HG02623 (cell line): ENCODE results near the gene SUSD1.
"Not testable (repeated sequence)": the region's sequence is repeated elsewhere in the genome, so short reads cannot be mapped to it uniquely, and the experiment has no call there.

Experiments
- ATAC-seq: cut with Tn5 transposase; IDR thresholded peaks from one replicate; pipeline ENCODE4 v1.9.1; 2021; ENCODE audit warnings: moderate library complexity; ENCODE audit not compliant: unreplicated experiment

Gene SUSD1

DNA sequence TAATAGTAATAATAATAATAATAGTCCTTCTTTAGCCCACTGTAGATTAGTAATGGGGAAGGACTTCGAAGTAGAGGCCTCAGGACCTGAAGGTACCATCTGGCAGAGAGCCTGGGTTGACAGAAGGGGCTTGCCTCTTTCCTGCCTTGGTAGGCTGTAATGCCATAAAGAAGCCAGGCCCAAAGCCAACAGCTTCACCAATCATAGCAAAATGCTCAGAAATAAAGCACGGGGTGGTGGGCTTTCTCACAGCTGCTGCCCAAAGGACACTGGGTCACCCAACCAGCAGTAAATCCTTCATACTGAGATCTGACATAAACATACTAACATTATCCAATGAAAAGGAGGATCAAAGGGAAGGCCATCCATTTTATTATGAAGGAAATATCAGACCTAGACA, 70.7 kb downstream of the SUSD1 start:
- no peak for ATAC-seq

DNA sequence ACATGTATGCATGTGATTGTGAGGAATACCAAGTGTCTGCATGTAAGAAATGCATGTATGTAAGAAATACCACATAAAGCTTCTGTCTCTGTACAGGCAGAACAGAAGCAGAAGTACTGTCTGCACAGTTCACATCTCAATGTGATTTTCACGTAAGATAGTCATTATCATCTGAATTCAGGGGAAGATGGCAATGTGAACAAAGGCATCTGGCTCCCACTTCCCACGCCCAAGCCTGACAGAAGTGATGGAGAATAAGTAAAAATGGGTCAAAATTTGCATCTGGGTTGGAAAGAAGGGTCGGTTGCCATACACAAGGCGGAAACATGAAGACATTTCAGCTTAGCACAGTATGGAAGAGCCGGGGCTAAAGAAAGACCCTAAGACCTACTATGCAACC, 71.7 kb downstream of the SUSD1 start:
- no peak for ATAC-seq

DNA sequence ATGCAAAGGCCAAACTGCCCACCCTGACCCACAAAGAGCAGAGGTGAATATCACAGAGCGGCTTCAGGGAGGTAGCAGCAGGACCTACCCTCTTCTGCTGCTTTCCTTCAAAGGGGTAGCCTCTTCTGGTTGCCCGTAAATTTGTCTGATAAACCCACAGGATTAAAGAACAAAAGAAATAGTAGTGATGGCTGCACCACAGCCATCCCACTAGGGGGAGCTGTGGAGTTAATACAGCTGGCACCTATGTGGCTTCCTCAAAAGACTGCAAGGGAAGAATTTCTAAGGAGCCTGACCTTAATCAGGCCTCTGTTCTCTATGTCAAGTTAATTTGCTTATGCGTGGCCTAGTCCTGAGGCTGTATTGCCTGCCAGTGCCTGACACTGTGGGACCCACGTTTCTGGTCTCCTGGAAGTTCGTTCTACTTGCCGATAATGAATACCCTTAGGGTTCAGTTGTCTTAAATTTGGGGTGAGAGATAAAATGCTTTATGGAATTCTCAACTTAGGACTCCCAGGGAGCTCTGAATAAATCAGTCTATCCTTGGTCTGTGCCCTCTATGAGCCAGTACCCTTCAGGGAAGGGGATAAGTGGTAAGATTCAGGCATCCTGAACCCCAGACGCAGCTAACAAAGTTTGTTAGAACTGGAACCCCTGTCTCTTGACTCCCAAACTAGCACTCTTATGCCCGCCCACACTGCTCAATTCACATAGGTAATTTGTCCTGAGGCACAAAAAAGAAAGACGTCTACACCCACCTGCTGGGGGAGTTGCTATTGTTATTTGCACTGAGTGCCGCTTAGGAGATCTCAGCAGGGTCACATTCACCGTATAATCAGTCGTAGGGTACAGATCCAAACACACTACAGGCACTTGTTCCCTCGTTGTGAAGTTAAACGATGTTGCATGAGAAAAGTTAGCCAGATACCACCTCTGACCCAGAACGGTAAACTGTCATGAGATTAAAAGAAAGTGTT, 77.1 kb downstream of the SUSD1 start:
- ATAC-seq: no peak

DNA sequence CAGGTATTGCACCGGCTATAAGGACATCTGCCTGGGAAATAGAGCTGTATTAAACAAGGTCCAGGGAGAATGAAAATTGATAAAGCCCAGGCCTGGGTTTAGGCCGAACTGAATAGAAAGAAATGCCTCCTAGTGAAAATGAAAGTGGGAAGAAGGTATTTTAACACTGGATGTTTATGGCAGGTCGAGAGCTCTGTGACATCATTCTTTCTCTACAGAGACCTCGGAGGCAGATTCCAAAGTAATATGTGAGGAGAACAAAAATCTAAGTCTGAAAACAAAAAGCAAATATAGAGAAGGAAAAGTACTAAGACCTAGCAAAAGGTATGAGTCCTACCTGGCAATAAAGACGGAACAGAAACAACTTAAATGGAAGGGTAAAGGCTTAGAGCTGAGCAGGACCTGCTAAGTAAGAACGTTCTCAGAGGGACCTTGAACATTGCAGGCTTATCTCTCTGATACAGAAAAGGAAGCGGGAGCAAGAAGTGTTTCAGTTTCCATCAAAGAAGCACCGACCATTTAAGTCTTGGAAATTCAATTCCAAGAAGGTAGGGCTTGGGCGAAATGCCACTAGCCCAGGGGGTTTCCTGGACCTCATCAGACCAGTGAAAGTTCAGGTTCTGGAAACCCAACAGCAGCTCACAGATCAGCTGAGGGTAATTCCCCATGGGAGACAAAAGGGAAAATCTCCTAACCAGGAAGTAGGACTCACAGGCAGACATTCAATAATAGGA, 80.0 kb downstream of the SUSD1 start:
- ATAC-seq: no peak

DNA sequence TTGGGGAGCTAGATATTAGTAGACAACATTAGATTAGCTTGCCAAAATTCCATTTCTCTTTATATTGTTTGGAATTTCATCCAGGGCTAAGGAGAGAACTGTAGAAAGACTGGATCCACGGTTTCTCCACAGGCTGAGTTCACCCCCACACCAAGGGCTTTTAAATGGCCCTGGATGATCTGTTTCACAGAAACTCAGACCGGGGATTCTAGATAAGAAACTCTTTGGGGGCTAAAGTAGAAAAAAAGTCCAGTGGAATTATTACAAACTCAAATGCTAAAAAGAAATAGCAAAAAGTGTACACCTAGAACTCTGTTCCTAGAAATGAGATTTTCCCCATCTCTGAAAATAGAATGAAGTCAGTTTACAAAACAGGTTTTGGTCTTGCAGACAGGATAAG, 80.9 kb downstream of the SUSD1 start:
- ATAC-seq: no peak

DNA sequence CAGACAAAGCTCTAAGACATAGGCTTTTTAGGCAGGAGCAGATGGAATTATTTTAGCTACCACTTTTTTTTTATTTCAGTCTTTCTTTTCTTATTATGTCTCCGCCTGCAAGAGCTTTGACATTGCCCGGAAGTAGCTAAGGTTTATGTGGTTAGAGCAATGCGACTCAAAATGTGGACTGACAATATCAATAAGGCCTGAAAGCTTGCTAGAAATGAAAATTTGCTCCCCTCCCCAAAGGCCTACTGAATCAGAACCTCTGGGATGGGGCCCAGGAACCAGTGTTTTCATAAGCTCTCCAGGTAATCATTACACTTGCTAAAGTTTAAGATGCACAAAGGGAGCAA, 81.3 kb downstream of the SUSD1 start:
- ATAC-seq: no peak

DNA sequence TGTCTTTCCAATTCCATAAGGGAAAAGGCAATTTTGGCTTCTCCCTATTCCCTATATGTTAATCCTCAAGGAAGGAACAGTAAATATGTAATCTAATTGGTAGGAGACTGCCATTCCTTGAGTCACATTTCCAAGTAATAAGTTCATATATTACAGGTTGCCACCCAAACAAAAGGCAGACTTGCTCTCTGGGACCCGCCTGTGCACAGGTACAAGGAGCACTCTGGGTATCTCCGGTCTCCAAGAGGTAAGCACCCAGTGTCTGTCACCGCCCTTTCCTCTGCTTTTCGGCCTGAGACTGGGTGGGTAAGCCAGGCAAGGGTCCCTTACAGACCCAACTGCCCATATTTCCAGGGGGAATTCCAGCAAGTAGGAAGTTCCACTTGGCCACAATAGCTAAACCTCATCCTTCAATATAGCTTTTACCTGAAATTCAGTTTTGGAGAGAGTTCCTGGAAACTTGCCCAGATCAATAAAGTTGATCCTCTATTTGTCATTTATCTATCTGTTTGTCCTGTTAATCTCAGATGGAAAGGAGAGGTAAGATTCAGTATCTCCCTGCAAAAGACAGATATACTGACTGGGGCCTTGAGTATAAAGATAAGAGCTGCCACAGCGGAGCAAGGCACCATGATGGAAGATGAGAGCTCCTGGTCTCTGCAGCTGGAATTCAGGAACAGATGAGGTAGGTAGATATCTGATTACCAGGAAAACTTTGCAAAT, 81.8 kb downstream of the SUSD1 start:
- ATAC-seq: no peak

DNA sequence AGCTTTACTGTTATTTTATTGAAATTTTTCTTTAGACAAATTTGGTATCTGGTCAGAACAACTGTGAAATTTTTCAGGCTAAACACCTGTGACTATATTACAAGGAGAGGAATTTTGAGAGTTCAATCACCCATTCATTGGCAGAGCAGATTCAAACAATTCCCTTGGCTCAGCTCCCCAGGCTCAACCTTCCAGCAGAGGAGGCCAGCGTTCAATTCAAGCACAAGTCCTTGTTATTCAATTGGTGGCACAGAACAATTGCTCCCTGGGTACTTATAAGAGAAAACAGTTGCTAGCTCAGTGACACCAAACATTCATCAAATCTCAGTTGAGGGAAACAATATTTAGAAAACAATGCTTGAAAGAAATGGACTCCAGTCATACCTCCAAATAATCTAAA, 83.3 kb downstream of the SUSD1 start:
- no peak for ATAC-seq

DNA sequence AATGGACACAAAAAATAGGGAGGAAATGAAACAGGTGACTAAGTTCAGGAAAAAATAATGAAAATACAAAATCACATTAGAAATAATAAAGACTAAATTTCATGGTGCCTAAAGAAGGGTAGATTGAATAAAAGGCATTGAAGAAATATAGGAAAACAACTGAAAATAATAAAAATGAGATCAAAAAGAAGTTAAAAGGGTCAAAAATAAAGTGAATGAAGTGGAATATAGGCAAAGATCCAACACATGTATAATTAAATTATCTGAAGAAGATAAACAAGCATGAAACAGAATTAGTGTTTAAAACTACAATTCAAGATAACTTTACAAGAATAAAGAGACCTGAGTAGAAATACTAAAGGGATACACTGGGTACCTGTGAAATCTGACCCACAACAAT, 87.6 kb downstream of the SUSD1 start:
- ATAC-seq: no peak

DNA sequence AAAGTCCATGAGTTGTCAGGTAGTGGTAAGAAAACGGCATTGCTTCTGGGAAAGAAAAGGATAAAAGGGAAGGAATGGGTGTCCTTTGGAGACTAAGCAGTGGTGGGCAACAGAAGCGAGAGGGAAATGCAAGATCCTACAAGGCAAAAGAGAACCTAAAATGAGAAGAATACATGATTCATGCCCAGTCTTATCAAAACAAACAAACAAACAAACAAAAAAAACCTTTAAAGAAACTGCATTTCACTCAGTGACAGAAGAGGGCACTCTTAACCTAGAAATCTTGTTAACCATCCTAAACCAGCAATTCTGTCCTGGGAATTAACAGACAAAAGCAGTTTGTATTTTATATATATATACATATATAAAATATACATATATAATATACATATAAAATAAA, 88.5 kb downstream of the SUSD1 start:
- ATAC-seq: no peak

DNA sequence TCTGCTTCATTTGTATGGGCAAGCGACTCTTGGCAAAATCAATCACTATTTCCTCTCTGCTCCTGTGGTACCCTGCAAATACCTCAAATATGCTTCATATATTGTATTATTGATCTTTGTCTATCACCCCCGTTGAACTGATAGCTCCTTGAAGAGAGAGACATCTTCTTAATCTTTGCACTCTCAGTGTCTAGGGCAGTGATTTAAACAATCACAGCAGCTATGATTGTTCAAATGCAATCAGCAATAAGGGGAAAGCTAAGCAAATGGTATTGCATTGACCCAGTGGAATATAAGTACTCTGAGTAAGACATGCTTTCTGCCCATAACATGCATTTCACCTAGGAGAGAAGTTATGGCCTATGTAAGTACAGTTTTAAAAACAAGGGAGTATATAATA, 90.2 kb downstream of the SUSD1 start:
- no peak for ATAC-seq

DNA sequence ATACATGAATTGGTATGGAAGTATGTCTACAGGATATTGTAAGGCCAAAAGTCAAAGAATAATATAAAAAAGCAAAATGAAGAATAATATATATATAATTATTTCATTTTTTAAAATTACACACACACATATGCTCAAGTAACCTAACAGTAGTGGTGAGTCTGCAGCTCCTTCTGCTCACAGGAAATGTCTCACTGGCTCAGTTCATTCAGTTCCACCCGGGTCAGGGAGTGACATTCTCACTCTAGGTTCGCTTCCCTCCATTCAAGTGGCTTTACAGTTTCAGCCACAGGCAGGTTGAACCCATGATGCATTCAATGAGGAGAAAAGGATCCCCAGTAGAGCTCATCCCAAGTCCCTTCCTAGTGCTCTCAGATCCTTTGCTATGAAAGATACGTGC, 90.8 kb downstream of the SUSD1 start:
- no peak for ATAC-seq

DNA sequence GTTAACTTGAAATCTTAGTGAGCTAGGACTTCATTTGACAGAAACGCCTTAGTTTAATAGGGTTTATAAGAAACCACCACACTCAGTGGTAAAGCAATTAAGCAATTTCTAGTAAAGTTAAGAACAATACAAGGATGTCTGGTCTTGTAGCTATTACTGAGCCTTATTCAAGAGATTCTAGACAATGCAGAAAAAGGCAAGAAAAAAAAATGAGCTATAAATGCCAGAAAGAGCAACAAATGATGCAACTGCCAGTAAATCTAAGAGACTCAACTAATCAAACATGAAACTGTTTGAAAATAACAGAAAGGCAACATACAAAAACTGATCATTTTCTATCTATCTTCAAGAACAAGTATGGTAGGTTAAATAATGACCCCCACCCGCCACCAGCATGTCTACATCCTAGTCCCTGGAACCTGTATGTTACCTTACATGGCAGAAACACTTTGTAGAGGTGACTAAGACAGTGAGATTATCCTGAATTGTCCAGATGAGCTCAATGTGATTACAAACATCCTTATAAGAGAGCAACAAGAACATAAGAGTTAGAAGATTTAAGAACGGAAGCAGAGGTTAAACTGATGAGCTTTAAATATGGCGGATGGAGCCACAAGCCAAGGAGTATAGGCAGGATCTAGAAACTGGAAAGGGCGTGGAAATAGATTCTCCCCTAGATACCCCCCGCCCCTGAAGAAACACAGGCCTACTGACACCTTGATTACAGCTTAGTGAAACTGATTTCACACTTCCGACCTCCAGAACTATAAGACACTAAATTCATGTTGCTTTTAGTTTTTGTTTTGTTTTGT, 93.0 kb downstream of the SUSD1 start:
- no peak for ATAC-seq

DNA sequence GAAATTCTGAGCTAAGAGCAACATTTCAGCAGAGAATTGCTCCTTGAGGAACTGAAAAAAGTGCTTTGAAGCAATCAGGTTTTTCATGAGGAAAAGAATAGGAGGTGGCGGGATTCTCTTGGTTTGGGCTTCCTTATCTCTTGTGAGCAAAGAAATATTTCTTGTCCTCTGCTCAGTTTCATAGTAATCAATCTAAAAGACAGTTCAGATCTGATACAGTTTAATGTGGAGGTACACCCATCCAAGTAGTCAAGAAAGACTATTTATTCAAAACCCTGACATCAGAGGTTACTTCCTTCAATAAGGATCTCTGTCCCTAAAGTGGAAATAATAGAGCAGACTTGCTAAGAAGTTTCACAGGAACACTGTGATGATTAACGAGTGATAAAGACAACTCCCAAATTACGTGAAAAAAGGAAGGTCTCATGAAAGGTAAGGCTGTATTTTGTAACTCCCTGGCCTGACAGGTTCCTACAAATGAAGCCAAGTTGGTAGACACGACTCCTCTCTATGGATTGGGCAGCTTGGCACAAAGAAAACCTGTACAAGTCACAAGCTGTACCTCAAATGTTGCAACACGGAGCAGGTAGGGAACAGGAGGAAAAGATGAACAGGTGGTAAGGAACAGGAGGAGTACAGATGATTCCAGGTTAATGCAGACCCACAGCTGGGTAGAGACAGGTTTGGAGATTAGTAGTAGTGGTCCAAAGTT, 94.1 kb downstream of the SUSD1 start:
- ATAC-seq: no peak

DNA sequence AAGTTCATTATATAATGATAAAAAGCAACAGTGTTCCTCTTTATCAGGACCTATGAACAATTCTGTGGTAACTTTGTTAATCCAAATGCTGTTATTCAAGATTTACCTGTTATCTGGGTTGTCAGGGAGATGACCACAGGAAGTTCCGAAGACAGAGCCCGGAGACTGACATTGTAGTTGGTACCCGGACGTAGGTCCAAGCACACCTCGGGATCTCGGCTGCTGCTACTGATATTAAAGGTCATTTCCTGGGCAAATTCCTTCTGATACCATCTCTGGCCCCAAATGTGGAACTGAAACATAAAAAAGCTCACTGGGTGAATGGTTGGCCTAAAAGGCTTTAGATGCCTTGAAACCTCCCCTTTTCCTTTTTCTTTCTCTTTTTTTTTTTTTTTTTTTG, 96.7 kb downstream of the SUSD1 start:
- no peak for ATAC-seq

DNA sequence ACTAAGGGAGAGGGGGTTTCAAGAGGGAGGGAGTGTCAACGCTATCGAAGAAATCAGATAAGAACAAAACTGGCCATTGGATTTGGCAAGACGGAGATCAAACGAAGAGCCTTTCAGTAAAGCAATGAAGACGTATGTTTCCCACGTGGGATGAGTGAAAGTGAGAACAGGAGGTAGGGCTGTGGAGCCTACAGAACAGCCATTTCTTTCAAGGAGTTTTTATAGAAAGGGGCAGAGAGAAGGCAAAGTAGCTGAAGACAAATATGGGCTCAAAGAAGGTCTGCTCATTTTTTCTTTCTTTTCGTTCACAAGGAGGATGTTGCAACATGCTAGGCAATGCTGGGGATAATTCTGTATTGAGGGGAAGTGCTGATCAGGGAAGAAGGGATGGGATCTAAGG, 98.3 kb downstream of the SUSD1 start:
- no peak for ATAC-seq

DNA sequence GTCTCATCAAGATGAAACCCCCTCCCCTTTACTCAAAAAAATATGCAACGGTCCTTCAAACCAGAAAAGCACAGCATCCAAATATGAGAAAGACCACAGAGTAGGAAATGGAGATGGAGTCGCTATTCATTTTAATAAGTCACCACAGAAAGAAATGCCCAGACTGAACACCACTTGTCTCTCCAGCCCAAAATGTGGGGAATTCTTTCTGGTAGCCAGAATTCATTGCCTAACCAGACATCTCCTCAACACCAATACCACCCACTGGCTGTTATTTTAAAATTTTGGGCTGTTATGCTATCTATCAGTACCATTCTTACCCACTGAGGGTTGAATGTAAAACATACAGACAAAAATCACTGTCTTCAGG, 100.1 kb downstream of the SUSD1 start:
- no peak for ATAC-seq

DNA sequence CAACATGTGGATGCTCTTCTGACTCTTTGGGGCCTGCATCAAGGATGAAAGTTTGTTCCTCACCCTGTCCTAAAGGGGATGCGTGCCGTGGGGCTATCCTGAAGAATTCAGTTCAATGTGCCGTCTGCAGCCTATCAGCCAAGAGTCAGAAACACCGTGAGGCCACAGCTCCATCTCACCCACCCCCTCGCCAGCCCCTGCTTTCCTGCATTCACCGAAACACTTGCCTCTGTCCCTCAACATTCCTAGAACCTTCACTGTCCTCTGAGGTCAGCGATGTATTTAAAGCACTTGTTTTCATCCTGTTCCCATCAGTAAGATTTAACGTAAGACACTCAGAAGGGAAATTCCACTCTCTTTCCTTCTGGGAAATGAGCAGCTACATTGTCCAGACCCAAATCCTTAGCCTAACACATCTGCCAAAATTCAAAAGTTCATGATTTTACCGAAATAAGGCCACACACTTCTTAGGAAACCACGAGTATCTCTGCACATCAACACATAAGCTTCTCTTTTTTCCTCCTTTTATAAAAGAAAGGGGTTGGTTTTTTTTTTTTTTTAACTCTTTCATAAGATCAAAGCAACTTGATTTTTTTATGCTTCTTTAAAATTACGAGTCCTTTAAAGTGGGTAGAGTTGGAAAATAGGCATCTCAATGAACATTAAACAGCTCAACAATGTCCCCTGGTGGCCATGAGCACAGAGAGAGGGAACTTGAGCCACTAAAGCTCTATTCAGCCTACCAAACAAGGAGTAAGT, 100.7 kb downstream of the SUSD1 start:
- no peak for ATAC-seq

DNA sequence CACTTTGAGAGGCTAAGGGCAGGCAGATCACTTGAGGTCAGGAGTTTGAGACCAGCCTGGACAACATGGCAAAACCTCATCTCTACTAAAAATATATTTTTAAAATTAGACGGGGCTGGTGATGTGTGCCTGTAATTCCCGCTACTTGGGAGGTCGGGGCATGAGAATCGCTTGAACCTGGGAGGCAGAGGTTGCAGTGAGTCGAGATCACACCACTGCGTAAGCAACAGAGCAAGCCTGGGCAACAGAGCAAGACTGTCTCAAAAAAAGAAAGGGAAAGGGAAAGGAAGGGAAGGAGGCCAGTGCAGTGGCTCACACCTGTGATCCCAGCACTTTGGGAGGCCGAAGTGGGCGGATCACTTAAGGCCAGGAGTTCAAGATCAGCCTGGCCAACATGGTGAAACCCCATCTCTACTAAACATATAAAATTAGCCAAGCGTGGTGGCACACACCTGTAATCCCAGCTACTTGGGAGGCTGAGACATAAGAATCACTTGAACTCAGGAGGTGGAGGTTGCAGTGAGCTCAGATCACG, 101.4 kb downstream of the SUSD1 start:
- not testable (repeated sequence) for ATAC-seq
